Ovary (tissue), 9 donors: ENCODE data around the gene CYS1. TPM values are rescaled to one million over a fixed set of nuclear protein-coding genes. Genes with fewer than 3 reads are reported as not detected.
"Not testable (repeated sequence)": the region's sequence is repeated elsewhere in the genome, so short reads cannot be mapped to it uniquely, and the experiment has no call there.

Experiments
- DNase-seq, 5 donors: peaks; one replicate each; pipeline ENCODE4 v3.0.0-alpha.2; 2019 to 2020
- H3K27ac ChIP-seq, 2 donors: fragments of 200-600 bp; one replicate each; pipeline versions ENCODE4 v1.5.1 to v1.8.0; 2019 to 2022
- H3K27me3 ChIP-seq: fragments of 200-600 bp; one replicate; pipeline ENCODE4 v1.8.0; 2022
- H3K36me3 ChIP-seq: fragments of 200-600 bp; sonication (generic); one replicate; pipeline ENCODE4 v1.5.1; 2019
- H3K4me1 ChIP-seq: one replicate; pipeline ENCODE4 v1.8.1; 2013; ENCODE audit warnings: mild to moderate bottlenecking, moderate library complexity; ENCODE audit not compliant: insufficient read depth
- H3K4me3 ChIP-seq: fragments of 200-600 bp; sonication (generic); one replicate; pipeline ENCODE4 v1.5.1; 2017
- H3K9me3 ChIP-seq, 2 donors: fragments of 200-600 bp in 1 of 2; sonication (generic) in 1 of 2; one replicate each; pipeline versions ENCODE4 v1.5.1 to v1.8.1; 2013 to 2019; ENCODE audit warnings: mild to moderate bottlenecking in 1 of 2, moderate library complexity in 1 of 2
- EP300 ChIP-seq: sonication (generic); formaldehyde crosslinking; IDR thresholded peaks from one replicate; pipeline ENCODE4 v1.6.1; 2017; ENCODE audit warnings: antibody characterized with exemption
- POLR2A ChIP-seq: fragments of 450-650 bp; IDR thresholded peaks from one replicate; pipeline ENCODE4 v1.6.1; 2017; ENCODE audit warnings: antibody characterized with exemption, mild to moderate bottlenecking, moderate library complexity
- WGBS, 3 donors: extraction: QIAGEN DNeasy Blood & Tissue Kit in 1 of 3; methylation state at CpG; one replicate each; pipeline versions ENCODE4 v1.1.5 to v1.1.7; 2013 to 2017; 5-methylcytosine and 5-hydroxymethylcytosine counted together
- intact Hi-C, 4 donors: fragments of 100-400 bp; cut with DNase I; formaldehyde crosslinking; loops; one replicate each; pipeline versions ENCODE4 v1.11.0 to v1.15.1; 2022 to 2023
- polyA plus RNA-seq, 2 donors: library from polyadenylated mRNA; stranded (reverse); fragments of 200-250 nt in 1 of 2; fragments of 350-450 nt in 1 of 2; fragmentation: Illumina TruSeq in 1 of 2; extraction: RNeasy Lipid Tissue Mini Kit (QIAGEN cat#74804) in 1 of 2; gene quantifications; one replicate each; pipeline ENCODE4 v1.2.3, GENCODE V29; 2013 to 2014
- total RNA-seq, 7 donors: library from RNA; depleted of rRNA in 2 of 7; stranded (reverse); fragments of >200 nt in 2 of 7; fragmentation: NEBNext Ultra II Directional in 3 of 7; extraction: Animal tissue kit (Norgen Biotek cat#: 25700) in 3 of 7; gene quantifications; one replicate each; pipeline versions ENCODE4 v1.1.0 to v1.2.4, GENCODE V29; 2016 to 2023
- TF ChIP-seq, protein P1 (sequence below), 3 donors: fragments of 450-650 bp in 2 of 3; fragments of 200-600 bp in 1 of 3; IDR thresholded peaks; one replicate each; pipeline versions ENCODE4 v1.5.1 to v1.8.0; 2016 to 2022; ENCODE audit warnings: antibody characterized with exemption in 3 of 3, mild to moderate bottlenecking in 1 of 3
- donor health status: DM: no; HTN: no; CAD: no; lungs with moderate emphysema.
- donor health status: DM: no; HTN: no; CAD: no.
- donor health status: Bipolar disorder and iron deficiency.
- donor health status: DM: yes; HTN: yes; CAD: no.
- donor health status: DM: no; HTN: no; CAD: no.
- donor health status: DM: yes; HTN: yes; CAD: no.

The CYS1 gene
- total and polyA plus RNA-seq, 9 donors = 5.9 to 21.5 (median 12.0) TPM

DNA sequence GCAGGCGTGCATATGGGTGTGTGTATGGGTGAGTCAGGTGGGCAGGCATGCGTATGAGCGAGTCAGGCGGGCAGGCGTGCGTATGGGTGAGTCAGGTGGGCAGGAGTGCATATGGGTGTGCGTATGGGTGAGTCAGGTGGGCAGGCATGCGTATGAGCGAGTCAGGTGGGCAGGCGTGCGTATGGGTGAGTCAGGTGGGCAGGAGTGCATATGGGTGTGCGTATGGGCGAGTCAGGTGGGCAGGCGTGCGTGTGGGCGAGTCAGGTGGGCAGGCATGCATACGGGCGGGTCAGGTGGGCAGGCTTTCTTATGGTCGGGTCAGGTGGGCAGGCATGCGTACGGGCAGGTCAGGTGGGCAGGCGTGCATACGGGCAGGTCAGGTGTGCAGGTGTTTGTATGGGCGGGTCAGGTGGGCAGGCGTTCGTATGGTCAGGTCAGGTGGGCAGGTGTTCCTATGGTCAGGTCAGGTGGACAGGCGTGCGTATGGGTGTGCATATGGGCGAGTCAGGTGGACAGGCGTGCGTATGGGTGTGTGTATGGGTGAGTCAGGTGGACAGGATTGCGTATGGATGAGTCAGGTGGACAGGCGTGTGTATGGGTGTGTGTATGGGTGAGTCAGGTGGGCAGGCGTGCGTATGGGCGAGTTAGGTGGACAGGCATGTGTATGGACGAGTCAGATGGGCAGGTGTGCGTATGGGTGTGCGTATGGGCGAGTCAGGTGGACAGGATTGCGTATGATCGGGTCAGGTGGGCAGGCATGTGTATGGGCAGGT, 65.6 kb downstream of the CYS1 start:
- Histone ChIP-seq H3K27me3 (no peaks in the 10 kb centered on the region), H3K4me1 (peaks cover 19% of the 10 kb centered on the region), H3K9me3 (no peaks in the 10 kb centered on the region), H3K27ac (no peak overlapping the region), H3K4me3 (no peak overlapping the region), H3K36me3 (no peaks in the 10 kb centered on the region)
- intact Hi-C loops = no loop called here
- WGBS, 3 donors = 91 to 94% (median 91%) methylated on average over 42 of the region's 42 CpGs
- no peak for TF ChIP-seq POLR2A
- no peak for TF ChIP-seq EP300
- TF ChIP-seq, protein P1, sequence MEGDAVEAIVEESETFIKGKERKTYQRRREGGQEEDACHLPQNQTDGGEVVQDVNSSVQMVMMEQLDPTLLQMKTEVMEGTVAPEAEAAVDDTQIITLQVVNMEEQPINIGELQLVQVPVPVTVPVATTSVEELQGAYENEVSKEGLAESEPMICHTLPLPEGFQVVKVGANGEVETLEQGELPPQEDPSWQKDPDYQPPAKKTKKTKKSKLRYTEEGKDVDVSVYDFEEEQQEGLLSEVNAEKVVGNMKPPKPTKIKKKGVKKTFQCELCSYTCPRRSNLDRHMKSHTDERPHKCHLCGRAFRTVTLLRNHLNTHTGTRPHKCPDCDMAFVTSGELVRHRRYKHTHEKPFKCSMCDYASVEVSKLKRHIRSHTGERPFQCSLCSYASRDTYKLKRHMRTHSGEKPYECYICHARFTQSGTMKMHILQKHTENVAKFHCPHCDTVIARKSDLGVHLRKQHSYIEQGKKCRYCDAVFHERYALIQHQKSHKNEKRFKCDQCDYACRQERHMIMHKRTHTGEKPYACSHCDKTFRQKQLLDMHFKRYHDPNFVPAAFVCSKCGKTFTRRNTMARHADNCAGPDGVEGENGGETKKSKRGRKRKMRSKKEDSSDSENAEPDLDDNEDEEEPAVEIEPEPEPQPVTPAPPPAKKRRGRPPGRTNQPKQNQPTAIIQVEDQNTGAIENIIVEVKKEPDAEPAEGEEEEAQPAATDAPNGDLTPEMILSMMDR (IDR thresholded peaks at IDR 0.05) = no peak
- no peak for DNase-seq

DNA sequence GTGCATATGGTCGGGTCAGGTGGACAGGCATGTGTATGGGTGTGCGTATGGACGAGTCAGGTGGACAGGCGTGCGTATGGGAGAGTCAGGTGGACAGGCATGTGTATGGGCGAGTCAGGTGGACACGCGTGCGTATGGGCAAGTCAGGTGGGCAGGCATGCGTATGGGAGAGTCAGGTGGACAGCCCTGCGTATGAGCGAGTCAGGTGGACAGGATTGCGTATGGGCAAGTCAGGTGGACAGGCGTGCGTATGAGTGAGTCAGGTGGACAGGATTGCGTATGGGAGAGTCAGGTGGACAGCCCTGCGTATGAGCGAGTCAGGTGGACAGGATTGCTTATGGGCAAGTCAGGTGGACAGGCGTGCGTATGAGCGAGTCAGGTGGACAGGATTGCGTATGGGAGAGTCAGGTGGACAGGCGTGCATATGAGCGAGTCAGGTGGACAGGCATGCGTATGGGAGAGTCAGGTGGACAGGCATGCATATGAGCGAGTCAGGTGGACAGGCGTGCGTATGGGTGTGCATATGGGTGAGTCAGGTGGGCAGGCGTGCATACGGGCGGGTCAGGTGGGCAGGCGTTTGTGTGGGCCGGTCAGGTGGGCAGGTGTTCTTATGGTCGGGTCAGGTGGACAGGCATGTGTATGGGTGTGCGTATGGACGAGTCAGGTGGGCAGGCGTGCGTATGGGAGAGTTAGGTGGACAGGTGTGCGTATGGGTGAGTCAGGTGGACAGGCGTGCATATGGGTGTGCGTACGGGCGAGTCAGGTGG, 66.4 kb downstream of the CYS1 start:
- WGBS, 3 donors = 91 to 94% (median 93%) methylated on average over 43 of the region's 43 CpGs
- DNase-seq = peak in 1 of 5 donors; percentile 26
- H3K27ac ChIP-seq, H3K27me3 ChIP-seq, intact Hi-C loops, H3K36me3 ChIP-seq, H3K9me3 ChIP-seq, H3K4me3 ChIP-seq: not testable (repeated sequence)
- H3K4me1 ChIP-seq = peaks cover 20% of the 10 kb centered on the region

DNA sequence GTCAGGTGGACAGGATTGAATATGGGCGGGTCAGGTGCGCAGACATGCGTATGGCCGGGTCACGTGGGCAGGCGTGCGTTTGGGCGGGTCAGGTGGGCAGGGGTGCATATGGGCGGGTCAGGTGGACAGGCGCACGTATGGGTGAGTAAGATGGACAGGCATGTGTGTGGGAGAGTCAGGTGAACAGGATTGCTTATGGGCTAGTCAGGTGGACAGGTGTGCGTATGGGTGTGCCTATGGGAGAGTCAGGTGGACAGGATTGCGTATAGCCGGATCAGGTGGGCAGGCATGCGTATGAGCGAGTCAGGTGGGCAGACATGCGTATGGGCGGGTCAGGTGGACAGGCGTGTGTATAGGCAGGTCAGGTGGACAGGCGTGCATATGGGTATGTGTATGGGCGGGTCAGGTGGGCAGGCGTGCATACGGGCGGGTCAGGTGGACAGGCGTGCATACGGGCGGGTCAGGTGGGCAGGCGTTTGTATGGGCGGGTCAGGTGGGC, 67.2 kb downstream of the CYS1 start:
- Histone ChIP-seq H3K27ac (no peak overlapping the region), H3K27me3 (no peaks in the 10 kb centered on the region), H3K4me3 (no peak overlapping the region), H3K9me3 (no peaks in the 10 kb centered on the region), H3K36me3 (no peaks in the 10 kb centered on the region), H3K4me1 (peaks cover 17% of the 10 kb centered on the region)
- 89 to 92% (median 89%) methylated on average over 29 of the region's 29 CpGs for WGBS, 3 donors
- TF ChIP-seq, protein P1 (IDR thresholded peaks at IDR 0.05) = no peak
- no peak for TF ChIP-seq EP300
- no peak for TF ChIP-seq POLR2A
- DNase-seq = peak in 1 of 5 donors; percentile 23
- intact Hi-C loops = no loop called here

DNA sequence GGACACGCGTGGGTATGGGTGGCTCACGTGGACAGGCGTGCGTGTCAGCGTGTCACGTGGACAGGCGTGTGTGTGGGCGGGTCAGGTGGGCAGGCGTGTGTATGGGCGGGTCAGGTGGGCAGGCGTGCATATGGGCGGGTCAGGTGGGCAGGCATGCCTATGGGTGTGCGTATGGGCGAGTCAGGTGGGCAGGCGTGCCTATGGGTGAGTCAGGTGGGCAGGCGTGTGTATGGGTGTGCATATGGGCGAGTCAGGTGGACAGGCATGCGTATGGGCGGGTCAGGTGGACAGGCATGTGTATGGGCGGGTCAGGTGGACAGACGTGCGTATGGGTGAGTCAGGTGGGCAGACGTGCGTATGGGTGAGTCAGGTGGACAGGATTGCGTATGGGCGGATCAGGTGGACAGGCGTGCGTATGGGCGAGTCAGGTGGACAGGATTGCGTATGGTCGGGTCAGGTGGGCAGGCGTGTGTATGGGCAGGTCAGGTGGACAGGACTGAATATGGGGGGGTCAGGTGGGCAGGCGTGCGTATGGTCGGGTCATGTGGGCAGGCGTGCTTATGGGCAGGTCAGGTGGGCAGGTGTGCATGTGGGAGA, 67.7 kb downstream of the CYS1 start:
- intact Hi-C loops, DNase-seq: not testable (repeated sequence)

DNA sequence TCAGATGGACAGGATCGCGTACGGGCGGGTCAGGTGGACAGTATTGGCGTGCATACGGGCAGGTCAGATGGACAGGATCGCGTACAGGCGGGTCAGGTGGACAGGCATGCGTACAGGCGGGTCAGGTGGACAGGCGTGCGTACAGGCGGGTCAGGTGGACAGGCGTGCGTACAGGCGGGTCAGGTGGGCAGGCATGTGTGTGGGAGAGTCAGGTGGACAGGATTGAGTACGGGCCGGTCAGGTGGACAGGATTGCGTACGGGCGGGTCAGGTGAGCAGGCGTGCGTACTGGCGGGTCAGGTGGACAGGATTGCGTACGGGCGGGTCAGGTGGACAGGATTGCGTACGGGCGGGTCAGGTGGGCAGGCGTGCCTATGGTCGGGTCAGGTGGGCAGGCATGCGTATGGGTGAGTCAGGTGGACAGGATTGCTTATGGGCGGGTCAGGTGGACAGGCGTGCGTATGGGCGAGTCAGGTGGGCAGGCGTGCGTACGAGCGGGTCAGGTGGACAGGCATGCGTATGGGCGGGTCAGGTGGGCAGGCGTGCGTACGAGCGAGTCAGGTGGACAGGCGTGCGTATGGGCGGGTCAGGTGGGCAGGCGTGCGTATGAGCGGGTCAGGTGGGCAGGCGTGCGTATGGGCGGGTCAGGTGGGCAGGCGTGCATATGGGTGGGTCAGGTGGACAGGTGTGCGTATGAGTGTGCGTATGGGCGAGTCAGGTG, 68.4 kb downstream of the CYS1 start:
- not testable (repeated sequence) for H3K27ac ChIP-seq, H3K27me3 ChIP-seq, H3K36me3 ChIP-seq, H3K4me3 ChIP-seq, H3K9me3 ChIP-seq
- peaks cover 17% of the 10 kb centered on the region for H3K4me1 ChIP-seq
- peak in 1 of 5 donors; percentile 38 for DNase-seq
- 90 to 95% (median 93%) methylated on average over 61 of the region's 61 CpGs for WGBS, 3 donors
- intact Hi-C loops = loop anchor here in 1 of 4 donors (2.0 kb wide), 1 partner anchor 33 kb away; no protein-coding TSS in a partner anchor

More for the DNA sequence above, 67.7 kb downstream of the CYS1 start:
- not testable (repeated sequence) for H3K4me3 ChIP-seq, H3K36me3 ChIP-seq, H3K27ac ChIP-seq, H3K9me3 ChIP-seq, H3K27me3 ChIP-seq
- WGBS, 3 donors = 90 to 92% (median 91%) methylated on average over 36 to 37 of the region's 37 CpGs
- peaks cover 17% of the 10 kb centered on the region for H3K4me1 ChIP-seq

DNA sequence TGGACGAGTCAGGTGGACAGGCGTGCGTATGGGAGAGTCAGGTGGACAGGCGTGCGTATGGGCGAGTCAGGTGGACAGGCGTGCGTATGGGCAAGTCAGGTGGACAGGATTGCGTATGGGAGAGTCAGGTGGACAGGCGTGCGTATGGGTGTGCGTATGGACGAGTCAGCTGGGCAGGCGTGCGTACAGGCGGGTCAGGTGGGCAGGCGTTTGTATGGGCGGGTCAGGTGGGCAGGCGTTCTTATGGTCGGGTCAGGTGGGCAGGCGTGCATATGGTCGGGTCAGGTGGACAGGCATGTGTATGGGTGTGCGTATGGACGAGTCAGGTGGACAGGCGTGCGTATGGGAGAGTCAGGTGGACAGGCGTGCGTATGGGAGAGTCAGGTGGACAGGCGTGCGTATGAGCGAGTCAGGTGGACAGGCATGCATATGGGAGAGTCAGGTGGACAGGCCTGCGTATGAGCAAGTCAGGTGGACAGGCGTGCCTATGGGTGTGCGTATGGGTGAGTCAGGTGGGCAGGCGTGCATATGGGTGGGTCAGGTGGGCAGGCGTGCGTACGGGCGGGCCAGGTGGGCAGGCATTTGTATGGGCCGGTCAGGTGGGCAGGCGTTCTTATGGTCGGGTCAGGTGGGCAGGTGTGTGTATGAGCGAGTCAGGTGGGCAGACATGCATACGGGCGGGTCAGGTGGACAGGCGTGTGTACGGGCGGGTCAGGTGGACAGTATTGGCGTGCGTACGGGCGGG, 69.2 kb downstream of the CYS1 start:
- WGBS, 3 donors = 93 to 96% (median 94%) methylated on average over 52 of the region's 52 CpGs
- not testable (repeated sequence) for H3K9me3 ChIP-seq, H3K4me3 ChIP-seq, H3K27me3 ChIP-seq, H3K36me3 ChIP-seq, H3K27ac ChIP-seq
- H3K4me1 ChIP-seq = peaks cover 17% of the 10 kb centered on the region
- peak in 1 of 5 donors; percentile 34 for DNase-seq
- intact Hi-C loops = loop anchor here in 1 of 4 donors (2.0 kb wide), 1 partner anchor 34 kb away; no protein-coding TSS in a partner anchor
